NCI-H1417 treated with DMSO at 0.1 percent for 48 hours (cell line): ENCODE results near the gene EED.
"Not testable (repeated sequence)": the region's sequence is repeated elsewhere in the genome, so short reads cannot be mapped to it uniquely, and the experiment has no call there.

Experiments
- DNase-seq: peaks from one replicate; lab custom pipeline; 2025; lab: John Stamatoyannopoulos, UW

The EED gene

DNA sequence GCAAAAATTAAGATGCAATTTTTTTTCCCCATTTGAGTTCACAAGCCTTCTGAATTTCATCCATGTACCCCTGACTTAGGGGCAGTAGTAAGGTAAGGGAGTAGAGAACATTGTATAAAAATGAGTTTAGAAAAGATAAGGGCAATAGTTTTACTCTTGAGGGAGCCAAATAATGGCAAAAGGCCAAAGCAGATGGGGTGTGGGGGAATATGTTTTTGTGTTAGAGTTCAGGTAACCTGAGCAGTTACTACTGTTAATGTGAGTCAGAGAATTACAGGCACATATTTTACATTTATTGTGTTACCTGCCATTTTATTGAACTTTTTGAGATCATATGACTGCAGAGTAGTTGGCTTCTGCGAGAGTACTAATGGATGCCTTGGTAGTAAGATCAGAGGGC is 3.1 kb downstream of the EED start:
- no peak for DNase-seq

DNA sequence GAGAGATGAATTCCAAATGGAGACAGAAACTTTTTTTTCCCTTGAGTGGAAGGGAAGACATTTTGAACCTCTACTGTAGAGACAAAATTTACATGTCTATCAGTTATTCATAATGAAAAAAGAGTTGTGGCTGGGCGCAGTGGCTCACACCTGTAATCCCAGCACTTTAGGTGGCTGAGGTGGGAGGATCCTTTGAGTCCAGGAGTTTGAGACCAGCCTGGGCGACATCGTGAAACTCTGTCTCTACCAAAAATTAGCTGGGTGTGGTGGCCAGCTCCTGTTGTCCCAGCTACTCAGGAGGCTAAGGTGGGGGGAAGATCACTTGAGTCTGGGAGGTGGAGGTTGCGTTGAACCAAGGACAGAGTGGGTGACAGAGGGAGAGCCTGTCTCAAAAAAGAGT is 4.1 kb downstream of the EED start:
- no peak for DNase-seq

DNA sequence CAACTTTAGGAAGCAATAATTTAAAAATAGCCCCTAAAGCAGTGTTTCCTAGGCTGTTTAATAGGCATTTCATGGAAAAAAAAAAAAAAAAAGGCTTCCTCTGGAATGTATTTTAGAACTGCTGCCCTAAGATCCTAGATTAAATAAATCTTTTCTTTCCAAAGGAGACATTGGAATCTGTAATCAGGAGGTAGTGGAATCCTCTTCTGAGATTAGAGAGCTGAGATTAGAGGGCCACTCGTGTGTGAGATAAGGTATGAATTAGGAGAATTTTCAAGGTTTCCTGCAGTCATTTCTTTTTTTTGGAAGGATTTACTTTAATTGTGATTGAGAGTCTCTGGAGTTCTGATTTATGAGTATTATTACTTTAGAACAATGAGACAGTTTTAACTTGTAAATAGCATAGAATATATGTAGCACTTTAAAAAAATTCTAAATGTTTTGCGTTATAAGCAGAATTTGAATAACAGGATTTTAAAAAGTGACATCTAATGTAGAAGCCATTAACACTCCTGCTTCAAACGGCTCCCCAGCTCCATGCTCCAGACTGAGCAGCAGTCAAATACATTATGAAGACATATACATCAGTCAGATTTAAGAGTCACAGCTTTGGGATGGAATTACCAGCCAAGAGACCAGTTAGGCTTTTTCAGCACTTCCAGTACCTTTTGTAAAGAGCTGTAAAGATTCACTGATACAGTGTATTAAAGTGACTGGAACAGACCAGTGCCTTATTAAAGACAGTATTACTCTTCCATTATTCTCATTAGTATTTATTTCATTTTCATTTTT is 5.0 kb downstream of the EED start:
- DNase-seq: no peak

DNA sequence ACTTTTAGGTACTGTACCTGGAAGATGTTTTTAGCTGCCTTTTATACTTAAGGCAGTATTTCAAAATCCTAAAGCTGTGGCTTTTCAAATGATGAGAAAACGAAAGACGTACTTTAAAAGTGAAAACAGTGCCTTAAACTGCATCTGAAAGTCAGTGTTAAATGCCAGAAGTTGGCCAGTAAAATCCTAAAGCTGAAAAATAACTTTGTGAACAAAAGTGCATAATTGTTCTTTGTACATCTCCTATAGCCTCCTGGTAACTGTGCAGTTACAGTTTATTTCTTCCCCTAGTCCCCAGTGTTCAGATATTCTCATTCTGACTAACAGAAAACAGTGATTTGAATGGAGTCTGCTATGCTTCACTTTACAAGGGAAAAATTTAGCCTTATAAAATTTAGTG is 6.8 kb downstream of the EED start:
- DNase-seq: no peak

DNA sequence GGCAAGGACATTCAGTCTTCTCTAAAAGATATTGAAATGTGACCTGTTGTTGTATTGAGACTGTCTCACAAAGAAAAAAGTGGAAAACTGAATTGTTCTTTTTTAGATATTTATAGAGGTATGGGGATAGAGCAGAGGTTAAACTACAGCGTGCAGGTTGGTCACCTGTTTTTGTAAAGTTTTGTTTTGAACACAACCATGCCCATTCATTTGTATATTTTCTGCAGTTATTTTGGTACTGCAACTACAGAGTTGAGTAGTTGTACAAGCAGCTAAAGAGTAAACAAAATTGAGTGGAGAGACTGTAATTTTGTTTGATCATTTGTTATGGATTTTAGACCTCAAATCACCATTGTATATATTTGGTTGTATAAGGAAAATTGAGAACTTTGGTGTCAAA is 11.3 kb downstream of the EED start:
- no peak for DNase-seq

DNA sequence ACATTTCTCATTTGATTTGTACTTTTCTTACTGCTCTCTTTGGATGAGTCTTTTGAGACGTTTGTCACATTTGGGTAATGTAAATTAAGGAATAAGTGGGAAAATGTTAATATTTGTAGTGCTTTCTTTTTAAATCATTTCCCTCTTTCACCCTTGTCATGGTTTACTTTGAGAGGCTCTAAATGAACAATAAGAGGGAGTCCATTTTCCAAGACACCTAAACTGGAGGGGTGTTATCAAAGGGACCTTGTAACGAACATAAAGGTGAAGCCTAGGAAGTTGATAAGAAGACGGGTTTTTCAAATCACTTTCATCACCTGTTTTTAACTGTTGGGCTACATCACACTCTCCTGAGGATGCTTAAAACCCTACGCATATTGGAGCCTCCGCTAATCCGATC is 12.1 kb downstream of the EED start:
- no peak for DNase-seq

DNA sequence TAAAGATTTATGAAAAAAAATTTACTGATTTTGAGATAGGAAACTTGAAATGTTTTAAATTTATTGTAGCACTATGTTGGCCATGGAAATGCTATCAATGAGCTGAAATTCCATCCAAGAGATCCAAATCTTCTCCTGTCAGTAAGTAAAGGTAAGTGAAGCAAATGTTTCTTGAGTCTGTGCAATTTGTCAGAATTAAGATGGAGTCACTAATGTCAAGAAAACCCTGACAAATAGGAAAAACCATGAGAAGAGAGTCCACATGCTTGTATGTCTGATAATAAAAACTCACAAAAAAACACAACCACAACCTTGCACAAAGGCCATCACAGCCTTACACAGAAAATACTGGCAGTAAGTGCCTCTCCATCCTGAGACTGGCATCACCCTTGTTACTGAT is 12.9 kb downstream of the EED start:
- no peak for DNase-seq

DNA sequence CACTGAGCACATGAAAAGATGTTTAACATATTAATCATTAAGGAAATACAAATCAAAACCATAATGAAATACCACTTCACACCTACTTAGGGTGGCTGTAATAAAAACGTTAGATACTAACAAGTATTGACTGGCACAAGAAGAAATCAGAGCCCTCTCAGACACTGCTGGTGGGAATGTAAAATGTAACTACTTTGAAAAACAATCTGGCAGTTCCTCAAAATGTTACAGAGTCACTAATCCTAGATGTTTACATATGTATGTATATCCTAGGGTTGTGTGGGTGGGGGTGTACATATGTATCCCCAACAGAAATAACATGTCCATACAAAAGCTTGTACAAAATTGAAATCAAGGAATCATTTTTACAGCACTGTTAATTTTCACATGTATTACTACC is 15.2 kb downstream of the EED start:
- DNase-seq: no peak

DNA sequence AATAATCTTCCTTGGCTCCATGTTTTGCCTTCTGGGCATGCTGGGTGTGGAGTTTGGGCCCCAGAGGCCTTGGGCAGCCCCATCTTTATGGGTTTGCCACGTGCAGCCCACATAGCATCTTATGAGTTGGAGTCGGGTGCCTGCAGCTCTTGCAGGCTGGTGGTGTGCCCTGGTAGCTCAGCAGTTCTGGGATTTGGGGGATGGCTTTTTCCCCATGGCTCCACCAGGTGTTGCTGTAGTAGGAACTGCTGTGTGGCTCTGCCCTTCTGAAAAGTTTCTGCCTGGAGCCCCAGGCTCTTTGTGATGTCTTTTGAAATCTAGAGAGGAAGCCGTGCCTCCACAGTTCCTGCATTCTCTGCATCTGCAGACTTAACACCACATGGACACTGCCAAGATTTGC is 16.8 kb downstream of the EED start:
- DNase-seq: no peak

DNA sequence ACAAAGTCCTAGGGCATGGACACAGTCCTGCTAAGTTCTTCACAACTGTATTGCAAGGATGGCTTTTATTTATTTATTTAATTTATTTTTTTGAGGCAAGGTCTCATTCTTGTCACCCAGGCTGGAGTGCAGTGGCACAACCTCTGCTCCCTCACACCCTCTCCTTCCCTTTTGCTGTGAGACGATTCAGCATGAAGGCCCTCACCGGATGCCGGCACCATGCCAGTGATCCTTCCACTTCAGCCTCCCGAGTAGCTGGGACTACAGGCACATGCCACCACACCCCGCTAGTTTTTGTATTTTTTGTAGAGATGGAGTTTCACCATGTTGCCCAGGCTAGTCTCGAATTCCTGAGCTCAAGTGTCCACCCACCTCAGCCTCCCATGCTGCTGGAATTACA is 17.8 kb downstream of the EED start:
- no peak for DNase-seq

DNA sequence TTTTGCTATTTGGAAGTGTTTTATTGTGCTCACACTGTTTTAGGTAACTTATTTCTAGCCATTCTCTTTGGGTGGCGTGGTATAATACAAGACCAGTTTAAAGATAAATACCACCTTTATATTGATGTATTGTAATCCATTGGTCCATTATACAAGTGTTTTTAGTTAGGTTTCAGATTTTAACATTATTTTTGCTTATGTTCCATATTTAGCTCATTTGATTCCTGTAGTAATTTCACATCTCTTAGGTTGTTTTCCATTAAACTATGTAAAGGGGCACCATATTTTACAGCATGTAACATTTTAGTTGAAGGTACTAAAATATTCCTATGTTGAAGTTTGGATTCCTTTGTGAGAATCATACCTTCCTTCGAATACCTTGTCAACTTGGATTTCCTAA is 20.1 kb downstream of the EED start:
- DNase-seq: no peak

DNA sequence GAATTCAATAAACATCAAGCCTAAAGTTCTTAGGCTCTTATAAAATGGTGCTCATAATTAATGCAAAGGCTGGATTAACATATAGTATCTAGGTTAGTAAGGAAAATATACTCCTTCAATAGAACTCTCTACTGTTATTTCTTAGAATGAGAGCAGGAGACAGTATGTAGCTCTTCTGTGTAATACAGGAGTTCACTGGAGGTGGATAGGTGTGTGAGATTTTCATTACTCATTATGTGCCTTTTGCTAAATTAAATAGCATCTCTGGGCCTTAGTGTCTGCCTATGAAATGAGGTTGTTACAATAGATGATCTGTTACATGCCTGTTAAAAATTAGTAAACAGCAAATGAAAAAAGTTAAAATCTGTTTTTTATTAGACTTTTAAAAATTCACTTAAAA is 20.6 kb downstream of the EED start:
- DNase-seq: no peak

DNA sequence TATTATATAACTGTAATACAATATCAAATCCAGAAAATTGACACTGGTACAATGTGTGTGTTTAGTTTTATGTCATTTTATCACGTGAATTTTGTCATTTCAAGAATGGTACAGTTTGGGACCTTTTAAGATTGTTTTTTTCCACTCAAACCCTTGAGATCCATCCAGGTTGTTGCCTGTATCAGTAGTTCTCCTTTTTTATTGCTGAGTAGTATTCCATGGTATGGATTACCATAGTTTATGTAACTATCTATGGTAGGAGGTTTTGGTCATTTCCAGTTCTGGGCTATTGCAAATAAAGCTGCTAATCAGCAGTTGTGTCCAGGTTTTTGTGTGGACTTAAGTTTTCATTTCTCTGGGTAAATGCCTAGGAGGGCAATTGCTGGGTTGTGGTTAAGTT is 25.1 kb downstream of the EED start:
- no peak for DNase-seq

DNA sequence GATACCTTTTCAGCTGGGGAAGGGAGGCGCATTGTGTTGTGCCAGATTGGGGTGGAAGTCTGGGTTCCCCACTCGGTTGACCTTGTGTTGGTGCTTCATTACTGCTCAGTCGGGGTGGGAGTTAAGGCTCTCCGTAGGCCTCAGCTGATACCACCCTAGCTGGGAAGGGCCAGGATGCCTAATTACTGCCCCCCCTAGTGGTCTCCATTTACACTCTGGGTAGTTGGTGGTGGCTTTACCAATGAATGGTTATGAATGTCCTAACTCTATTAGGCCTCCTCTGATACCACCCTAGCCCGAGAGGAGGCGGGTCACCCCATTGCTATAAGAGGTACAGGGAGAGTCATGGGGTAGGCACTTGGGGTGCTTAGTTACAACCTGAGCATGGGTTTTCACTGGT is 29.9 kb downstream of the EED start:
- DNase-seq: no peak

DNA sequence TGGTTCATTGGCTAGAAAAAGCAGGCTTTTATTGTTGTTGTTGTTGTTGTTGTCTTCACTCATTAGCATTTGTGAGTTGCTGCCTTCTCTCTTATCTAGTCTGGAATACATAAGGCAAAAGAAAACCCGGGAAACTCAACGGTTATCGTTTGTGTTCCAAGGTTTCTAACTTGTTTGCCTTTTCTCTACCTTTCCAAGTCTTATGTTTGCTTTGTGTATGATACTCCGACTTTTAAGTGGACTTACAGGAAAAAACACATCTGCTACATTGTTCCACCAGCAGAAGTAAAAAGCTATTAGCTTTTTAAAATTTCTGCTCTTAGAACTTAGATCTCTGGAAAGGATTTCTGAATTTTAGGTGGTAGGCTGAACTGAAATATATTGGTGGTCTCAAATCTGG is 30.4 kb downstream of the EED start:
- no peak for DNase-seq

DNA sequence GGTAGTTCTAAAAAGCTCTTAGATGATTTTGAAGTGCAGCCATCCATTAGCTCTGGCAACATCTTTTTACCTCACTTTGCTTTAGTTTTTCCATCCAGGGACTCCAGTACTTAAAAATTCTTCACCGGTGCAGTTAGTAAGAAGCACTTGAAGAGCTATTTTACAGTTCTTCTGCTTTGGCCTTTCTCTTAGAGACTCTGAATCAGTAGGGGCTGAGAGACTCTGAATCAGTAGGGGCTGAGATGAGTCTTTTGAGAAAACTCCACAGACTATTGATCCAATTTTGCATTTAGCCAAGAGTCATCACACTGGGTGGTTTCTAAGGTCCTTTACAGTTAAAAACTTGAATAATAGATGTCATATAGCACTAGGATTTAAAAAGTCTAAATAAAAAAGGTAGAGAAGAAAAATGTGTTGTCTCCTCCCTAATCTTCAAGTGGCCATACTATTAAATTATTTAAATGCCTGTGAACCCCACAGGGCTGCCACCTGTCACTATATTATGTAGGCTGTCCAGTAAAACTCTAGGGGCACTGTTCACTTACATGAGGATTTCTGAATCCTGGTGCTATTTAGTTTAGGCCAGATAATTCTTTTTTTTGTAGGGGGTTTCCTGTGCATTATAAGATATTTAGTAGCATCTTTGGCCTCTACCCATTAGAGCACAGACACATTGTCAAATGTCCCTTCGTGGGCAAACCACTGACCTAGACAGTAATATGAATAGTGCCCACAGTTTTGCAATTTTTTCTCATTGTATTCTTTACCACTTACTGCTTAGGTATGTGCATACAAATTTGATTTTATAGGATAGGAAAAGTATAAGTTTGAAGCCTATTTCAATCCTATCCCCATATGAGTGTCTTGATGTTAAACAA is 31.2 kb downstream of the EED start:
- DNase-seq: no peak

DNA sequence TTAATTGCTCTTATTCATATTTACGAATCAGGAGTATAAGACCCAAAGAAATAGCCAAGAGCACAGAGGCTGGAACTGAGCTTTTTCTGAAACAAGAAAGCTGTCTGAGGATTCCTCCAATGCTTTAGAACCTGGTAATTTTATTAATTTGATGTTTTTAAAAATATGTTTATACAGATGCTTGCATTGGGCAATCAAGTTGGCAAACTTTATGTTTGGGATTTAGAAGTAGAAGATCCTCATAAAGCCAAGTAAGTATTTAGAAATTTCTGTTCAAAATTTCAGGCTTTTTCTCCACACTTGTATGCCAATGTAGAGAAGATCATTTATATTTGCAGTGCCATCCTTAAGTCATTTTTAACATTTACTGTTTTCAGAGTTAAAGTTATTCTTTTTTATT is 33.2 kb downstream of the EED start:
- no peak for DNase-seq

DNA sequence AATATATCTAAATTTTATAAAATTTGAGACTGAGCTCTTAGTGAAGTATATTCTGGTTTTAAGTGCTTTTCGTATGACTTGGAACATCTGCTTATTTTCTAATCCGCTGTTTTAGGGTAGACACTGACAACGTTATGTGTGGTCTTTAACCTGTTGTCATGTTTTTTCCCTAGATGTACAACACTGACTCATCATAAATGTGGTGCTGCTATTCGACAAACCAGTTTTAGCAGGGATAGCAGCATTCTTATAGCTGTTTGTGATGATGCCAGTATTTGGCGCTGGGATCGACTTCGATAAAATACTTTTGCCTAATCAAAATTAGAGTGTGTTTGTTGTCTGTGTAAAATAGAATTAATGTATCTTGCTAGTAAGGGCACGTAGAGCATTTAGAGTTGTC is 33.7 kb downstream of the EED start:
- DNase-seq: no peak

DNA sequence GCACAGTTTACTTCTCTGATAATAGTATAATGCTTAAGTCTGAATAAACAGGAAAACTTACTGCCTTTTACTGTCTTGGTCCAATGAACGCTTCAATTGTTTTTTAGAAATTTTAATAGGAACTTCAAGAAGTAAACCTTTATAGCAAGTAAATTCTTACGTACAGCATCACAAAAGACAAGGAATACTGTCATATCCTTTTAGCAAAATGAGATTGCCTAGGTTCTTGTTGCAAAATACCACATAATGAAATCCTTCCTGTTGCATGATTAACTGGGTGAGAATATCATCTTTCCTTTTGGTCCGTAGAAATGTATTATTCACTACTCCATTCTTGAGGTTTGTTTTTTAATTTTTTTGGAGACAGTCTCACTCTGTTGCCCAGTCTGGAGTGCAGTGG is 35.2 kb downstream of the EED start:
- DNase-seq: no peak

DNA sequence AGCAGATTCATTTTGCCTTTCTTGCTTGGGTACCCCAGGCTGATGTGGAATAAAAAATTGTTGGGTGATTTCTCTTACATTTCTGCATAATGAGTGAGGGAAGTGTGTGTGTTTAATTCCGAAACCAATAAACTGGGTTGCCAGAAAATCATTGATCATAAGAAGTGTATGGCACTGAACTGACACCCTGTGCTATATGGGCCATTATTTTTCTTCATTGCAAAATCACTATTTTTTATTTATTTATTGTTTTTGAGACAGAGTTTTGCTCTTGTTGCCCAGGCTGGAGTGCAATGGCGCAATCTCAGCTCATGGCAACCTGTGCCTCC is 42.9 kb downstream of the EED start:
- no peak for DNase-seq

DNA sequence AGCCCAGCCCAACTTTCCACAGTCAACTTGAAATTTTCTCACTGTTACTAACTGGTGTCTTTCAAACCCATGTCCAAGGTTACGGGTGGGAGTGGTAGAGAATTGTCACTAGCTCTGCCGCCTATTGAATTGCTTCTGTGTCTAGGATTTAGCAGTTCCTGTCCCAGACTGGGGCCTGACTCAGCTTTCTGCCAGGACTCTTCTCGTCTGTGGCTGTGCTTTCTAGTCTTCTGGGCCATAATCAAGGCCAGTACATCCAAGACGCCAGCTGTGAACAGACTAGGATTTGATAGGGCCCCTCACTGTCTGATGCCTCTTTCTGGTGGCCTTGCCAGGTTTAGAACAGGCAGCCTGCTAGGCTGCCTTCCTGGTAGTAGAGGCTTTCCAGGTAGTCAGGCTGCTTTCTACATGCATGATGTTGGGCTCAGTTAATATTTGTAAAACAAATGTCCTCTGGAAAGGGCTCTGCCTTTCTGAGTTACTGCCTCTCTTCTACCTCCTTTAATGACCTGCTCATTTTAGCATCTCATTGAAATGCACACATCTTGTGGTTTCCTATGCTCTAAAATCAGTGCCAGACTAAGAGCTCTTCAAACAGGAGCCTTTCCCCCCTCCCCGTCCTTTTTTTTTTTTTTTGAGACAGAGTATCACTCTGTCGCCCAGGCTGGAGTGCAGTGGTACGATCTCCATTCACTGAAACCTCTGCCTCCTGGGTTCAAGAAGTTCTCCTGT is 44.4 kb downstream of the EED start:
- DNase-seq: no peak

DNA sequence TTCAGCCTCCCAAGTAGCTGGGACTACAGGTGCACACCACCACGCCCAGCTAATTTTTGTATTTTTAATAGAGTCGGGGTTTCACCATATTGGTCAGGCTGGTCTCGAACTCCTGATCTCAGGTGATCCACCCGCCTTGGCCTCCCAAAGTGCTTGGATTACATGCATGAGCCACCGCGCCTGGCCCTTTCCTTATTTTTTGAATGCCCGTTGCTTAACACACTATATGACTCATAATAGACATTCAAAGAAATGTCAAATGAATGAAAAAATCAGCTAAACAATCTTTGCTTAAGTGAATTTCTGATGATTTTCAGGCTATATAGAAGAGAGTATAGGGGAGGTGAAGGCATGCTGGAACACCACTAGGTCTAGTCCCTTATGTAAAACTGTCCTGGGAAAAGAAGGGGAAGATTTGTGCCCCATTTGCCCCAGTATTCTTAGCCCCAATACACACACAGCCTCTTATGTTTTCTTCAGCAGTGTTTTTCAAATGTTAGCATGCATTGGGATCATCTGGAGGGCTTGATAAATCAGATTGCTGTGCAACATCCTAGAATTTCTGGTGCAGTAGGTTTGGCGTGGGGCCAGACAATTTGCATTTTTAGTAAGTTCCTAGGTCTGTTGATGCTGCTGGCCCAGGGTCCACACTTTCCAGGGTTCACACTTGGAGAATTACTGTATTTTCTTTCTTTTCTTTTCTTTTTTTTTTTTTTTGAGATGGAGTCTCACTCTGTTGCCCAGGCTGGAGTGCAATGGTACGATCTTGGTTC is 45.1 kb downstream of the EED start:
- not testable (repeated sequence) for DNase-seq
